ENCODE measurements around the gene FBXL7.

The FBXL7 gene

DNA sequence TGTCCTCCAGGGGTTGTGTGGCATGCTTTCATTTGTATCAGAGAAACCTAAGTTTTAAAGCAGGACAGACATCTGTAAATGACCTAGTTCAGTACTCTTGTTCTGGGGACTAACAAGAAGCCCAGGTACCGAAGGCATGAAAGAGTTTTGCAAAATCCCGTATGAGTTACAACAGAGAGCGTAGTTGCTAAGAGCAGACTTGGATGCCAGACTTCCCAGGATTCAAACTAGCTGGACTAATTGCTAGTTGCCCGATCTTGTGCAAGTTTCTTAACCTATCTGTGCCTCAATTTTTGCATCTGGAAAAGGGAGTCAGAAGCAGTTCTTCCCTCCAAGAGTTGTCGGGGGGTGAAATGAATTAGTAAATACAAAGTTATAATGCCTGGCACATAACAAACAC is 20.9 kb downstream of the FBXL7 start:
- no peaks in the 10 kb centered on the region for H3K36me3 ChIP-seq (ENCODE audit: low read length)
- H3K27ac ChIP-seq (ENCODE audit: low read depth, low read length) = no peak overlapping the region
- no peaks in the 10 kb centered on the region for H3K27me3 ChIP-seq (ENCODE audit: low read length)
- H3K9me2 ChIP-seq (replicated peaks; ENCODE audit: insufficient read depth, low read length) = no peaks in the 10 kb centered on the region
- H3K9ac ChIP-seq (ENCODE audit: low read length) = no peak overlapping the region
- H3K4me2 ChIP-seq (ENCODE audit: low read depth, low read length, poor library complexity, severe bottlenecking) = no peak overlapping the region
- no peak overlapping the region for H2AFZ ChIP-seq (ENCODE audit: low read depth, low read length, severe bottlenecking)
- H3F3A ChIP-seq (ENCODE audit: insufficient read depth) = no peaks in the 10 kb centered on the region
- no peak overlapping the region for H3K4me3 ChIP-seq (ENCODE audit: insufficient read depth, low read length, poor library complexity, severe bottlenecking)
- H3K9me3 ChIP-seq (ENCODE audit: insufficient read depth, low read length) = no peaks in the 10 kb centered on the region
- no peaks in the 10 kb centered on the region for H3K79me2 ChIP-seq (ENCODE audit: insufficient read depth, low read length)
- TF ChIP-seq EZH2phosphoT487 (conservative IDR thresholded peaks at IDR 0.05; ENCODE audit: low read length) = no peak
- TF ChIP-seq, protein P1, sequence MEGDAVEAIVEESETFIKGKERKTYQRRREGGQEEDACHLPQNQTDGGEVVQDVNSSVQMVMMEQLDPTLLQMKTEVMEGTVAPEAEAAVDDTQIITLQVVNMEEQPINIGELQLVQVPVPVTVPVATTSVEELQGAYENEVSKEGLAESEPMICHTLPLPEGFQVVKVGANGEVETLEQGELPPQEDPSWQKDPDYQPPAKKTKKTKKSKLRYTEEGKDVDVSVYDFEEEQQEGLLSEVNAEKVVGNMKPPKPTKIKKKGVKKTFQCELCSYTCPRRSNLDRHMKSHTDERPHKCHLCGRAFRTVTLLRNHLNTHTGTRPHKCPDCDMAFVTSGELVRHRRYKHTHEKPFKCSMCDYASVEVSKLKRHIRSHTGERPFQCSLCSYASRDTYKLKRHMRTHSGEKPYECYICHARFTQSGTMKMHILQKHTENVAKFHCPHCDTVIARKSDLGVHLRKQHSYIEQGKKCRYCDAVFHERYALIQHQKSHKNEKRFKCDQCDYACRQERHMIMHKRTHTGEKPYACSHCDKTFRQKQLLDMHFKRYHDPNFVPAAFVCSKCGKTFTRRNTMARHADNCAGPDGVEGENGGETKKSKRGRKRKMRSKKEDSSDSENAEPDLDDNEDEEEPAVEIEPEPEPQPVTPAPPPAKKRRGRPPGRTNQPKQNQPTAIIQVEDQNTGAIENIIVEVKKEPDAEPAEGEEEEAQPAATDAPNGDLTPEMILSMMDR (IDR thresholded peaks at IDR 0.05; ENCODE audit: insufficient read depth, low read length, poor library complexity, severe bottlenecking) = no peak
- H4K20me1 ChIP-seq (ENCODE audit: low read depth, low read length) = no peaks in the 10 kb centered on the region

DNA sequence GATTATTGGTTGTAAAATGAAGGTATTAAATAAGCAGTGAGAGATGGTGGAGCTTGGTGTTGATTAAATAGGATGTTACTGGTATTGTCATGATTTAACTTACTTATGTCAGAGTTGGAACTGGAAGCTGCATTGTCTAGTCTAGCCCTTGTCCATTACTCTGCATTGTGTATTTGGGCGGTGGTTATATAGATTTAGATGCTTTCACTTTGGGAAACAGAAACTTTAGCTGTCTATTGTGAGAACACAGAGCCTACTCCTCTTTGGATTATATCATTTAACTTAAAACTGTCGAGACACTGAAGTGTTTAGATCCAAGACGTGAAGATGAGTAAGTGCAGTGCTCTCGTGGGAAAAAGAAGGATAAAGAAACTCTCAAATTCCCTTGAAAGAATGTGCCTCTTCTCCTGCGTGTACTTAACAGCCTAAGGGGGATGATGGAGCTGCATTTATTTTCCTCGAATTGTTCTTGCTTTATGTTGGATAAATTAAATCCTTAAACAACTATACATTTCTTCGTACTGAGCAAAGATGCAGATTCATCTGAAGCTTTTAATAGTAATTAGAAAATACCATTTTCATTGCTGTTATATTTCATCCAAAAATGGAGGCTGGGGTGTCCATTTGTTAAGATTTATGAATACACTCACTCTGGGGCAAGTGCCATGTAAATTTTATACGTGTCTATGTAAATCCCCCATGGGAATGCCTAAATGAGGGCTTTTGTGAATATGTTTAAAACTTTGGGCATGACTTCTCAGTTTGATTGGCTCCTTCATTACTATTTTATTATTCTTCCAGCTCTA is 21.6 kb downstream of the FBXL7 start:
- no peaks in the 10 kb centered on the region for H3K9me2 ChIP-seq (replicated peaks; ENCODE audit: insufficient read depth, low read length)
- H2AFZ ChIP-seq (ENCODE audit: low read depth, low read length, severe bottlenecking) = no peak overlapping the region
- no peaks in the 10 kb centered on the region for H3K9me3 ChIP-seq (ENCODE audit: insufficient read depth, low read length)
- H3K27me3 ChIP-seq (ENCODE audit: low read length) = no peaks in the 10 kb centered on the region
- no peaks in the 10 kb centered on the region for H3F3A ChIP-seq (ENCODE audit: insufficient read depth)
- H3K27ac ChIP-seq (ENCODE audit: low read depth, low read length) = no peak overlapping the region
- no peak overlapping the region for H3K9ac ChIP-seq (ENCODE audit: low read length)
- no peak for TF ChIP-seq EZH2phosphoT487 (conservative IDR thresholded peaks at IDR 0.05; ENCODE audit: low read length)
- TF ChIP-seq, protein P1 (IDR thresholded peaks at IDR 0.05; ENCODE audit: insufficient read depth, low read length, poor library complexity, severe bottlenecking) = no peak
- no peak overlapping the region for H3K4me2 ChIP-seq (ENCODE audit: low read depth, low read length, poor library complexity, severe bottlenecking)
- no peaks in the 10 kb centered on the region for H4K20me1 ChIP-seq (ENCODE audit: low read depth, low read length)
- H3K4me3 ChIP-seq (ENCODE audit: insufficient read depth, low read length, poor library complexity, severe bottlenecking) = no peak overlapping the region
- no peaks in the 10 kb centered on the region for H3K36me3 ChIP-seq (ENCODE audit: low read length)
- H3K79me2 ChIP-seq (ENCODE audit: insufficient read depth, low read length) = no peaks in the 10 kb centered on the region

DNA sequence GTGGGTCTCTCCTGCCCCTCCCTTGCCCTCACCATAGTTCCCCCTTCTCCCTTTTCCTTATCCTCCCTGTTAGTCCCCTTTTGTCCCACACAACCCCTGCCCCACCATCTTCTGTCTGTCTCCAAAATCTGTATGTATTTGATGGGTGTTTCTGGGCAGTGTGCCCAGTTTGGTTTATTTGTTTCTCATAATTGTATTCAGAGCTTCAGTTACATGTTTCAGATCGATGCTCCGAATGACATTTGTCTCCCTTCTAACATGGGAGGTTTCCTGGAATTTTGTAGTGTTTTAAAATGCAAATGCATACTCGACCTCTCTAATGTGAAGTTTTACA is 22.2 kb downstream of the FBXL7 start:
- H3K9me2 ChIP-seq (replicated peaks; ENCODE audit: insufficient read depth, low read length) = no peaks in the 10 kb centered on the region
- no peak for TF ChIP-seq EZH2phosphoT487 (conservative IDR thresholded peaks at IDR 0.05; ENCODE audit: low read length)
- TF ChIP-seq, protein P1 (IDR thresholded peaks at IDR 0.05; ENCODE audit: insufficient read depth, low read length, poor library complexity, severe bottlenecking) = no peak
- no peaks in the 10 kb centered on the region for H4K20me1 ChIP-seq (ENCODE audit: low read depth, low read length)
- no peak overlapping the region for H3K4me3 ChIP-seq (ENCODE audit: insufficient read depth, low read length, poor library complexity, severe bottlenecking)
- no peaks in the 10 kb centered on the region for H3K36me3 ChIP-seq (ENCODE audit: low read length)
- no peaks in the 10 kb centered on the region for H3K79me2 ChIP-seq (ENCODE audit: insufficient read depth, low read length)
- H3K9me3 ChIP-seq (ENCODE audit: insufficient read depth, low read length) = no peaks in the 10 kb centered on the region
- no peak overlapping the region for H3K27ac ChIP-seq (ENCODE audit: low read depth, low read length)
- H3K9ac ChIP-seq (ENCODE audit: low read length) = no peak overlapping the region
- H3K4me2 ChIP-seq (ENCODE audit: low read depth, low read length, poor library complexity, severe bottlenecking) = no peak overlapping the region
- H3K27me3 ChIP-seq (ENCODE audit: low read length) = no peaks in the 10 kb centered on the region
- no peaks in the 10 kb centered on the region for H3F3A ChIP-seq (ENCODE audit: insufficient read depth)
- no peak overlapping the region for H2AFZ ChIP-seq (ENCODE audit: low read depth, low read length, severe bottlenecking)
